T47D (cell line): ENCODE data around the gene SOX9.

Experiments
- DNase-seq, 2 experiments: peaks; one replicate each; pipeline versions ENCODE4 v3.0.0 to v3.0.0-alpha.2; 2011 to 2012; ENCODE audit warnings: low read depth in 1 of 2, low spot score in 1 of 2
- JUND ChIP-seq: IDR thresholded peaks from 2 replicates; pipeline ENCODE4 v1.6.1; 2012; ENCODE audit warnings: low read depth
- in situ Hi-C: cut with HindIII; loops from 2 replicates; pipeline ENCODE4 v1.10.0; 2016; ENCODE audit warnings: low sequenced_read_pairs, low pct_unique_long_range_greater_than_20kb

The SOX9 gene

GRCh38 chr17:72164158-72164739, 43.4 kb downstream of the SOX9 start:
- in situ Hi-C loops: no loop called here
- TF ChIP-seq JUND: no peak
- no peak for DNase-seq

- no peak for DNase-seq
- no peak for TF ChIP-seq JUND
- in situ Hi-C loops: no loop called here
Observed at GRCh38 chr17:72165192-72165866, 44.5 kb downstream of the SOX9 start.

GRCh38 chr17:72165867-72166439, 45.1 kb downstream of the SOX9 start:
- in situ Hi-C loops: no loop called here
- no peak for DNase-seq
- no peak for TF ChIP-seq JUND

DNA sequence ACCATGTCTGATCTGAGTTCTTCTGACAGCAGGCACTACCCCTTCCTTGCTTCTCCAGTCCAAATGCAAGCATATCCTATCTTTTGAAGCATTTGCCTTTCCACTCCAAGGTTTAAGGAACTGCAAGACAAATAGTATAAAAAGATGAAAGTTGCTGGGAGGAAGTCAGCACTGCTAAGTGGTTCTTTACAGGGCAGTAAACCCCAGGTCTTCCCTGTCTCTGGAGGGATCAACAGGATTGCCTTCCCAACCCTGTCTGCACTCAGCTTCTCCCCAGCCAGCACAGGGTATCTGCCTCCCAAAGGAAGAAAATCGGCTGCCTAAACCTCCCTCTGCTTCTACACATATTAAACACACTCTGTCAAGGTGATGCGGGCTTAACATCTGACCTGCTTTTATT, 46.8 kb downstream of the SOX9 start:
- in situ Hi-C loops: no loop called here

GRCh38 chr17:72169823-72170222, 49.0 kb downstream of the SOX9 start:
- in situ Hi-C loops: no loop called here
- no peak for DNase-seq
- no peak for TF ChIP-seq JUND

More for the DNA sequence above, 46.8 kb downstream of the SOX9 start:
- no peak for TF ChIP-seq JUND
- no peak for DNase-seq

- TF ChIP-seq JUND: no peak
- DNase-seq: no peak
- in situ Hi-C loops: no loop called here
Observed at GRCh38 chr17:72171703-72172667, 51.2 kb downstream of the SOX9 start.

DNA sequence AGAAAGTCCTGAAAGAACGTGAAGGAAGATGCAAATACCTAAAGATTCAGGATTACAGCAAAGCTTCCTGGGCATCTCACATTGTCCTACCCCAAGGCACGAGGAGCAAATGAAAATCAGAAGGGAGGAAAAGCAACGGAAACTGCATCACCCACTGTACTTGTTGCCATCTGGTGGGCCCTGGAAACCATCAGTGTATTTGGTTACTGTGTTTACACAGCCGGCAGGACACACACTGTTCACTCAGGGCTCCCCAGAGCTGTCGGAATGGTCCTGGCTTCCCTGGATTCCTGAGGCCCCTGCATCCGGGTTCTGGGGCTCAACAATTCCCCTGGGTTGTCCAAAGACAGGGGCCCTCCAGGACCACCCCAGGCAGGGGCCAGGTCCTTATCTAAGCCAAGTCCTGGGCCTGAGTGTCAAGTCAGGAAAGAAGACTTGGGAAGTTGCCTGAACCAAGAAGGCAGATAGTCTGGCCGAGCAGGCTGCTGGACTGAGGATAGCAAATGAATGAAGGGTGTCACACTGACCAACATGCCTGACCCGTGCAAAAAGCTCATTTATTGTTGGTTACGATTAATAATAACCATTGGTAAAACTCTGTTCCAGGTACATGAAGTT, 52.8 kb downstream of the SOX9 start:
- in situ Hi-C loops: no loop called here

DNA sequence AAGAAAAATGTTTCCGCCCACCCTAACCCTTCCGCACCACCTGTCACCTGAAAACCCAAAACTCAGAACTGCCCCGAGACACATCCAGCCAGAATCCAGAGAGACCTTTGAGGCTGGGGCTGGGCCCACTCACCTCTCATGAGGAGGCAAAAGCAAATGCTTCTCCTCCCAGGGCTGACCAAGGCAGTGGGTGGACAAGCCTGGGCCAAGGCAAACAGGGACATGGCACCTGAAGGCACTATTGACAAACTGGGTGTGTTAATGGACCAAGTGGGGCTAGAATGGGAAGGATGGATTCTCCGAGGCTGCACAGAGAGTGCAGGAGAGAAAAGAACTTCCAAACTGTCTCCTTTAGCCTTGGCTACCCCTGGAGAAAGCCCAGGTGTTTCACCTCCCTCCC, 54.4 kb downstream of the SOX9 start:
- in situ Hi-C loops: no loop called here
- no peak for TF ChIP-seq JUND
- DNase-seq: peak in 1 of 2 experiments; percentile 61

More for the DNA sequence above, 52.8 kb downstream of the SOX9 start:
- no peak for DNase-seq
- no peak for TF ChIP-seq JUND
